ENCODE data around the gene HBE1.
A peak's percentile ranks its signal among the peaks of the same experiment; 100 is the strongest.
"Not testable (repeated sequence)": the region's sequence is repeated elsewhere in the genome, so short reads cannot be mapped to it uniquely, and the experiment has no call there.

HBE1 gene

DNA sequence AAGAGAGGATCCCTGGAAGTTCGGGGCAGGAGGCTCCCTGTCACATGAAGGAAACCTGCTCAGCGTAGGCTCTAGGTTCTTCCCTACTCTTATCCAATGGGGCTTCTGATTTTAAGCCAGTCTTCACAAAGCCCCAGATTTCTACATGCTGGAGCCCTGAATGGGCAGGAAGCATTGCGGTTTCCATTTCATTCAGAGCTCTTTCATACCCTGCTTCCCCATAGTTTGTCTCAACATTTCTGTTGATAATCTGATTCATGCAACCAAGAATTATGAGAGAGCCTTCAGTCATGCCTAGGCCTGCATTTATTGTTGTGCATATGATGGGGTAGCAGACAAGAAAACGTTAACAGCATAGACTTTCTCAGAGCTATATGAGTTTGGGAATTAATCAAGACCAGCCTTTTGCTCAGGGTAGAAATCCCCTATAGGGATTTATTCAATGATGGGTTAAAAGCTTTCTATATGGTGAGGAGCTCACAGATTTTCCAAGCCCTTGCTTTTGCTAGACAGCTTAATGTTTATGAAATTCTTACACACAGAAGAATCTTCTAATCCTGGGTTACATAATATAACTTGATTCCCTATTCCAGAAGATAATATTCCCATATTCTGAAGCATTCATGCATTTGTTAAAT is 16.1 kb upstream of the HBE1 start:
- DNase-seq, result no peak

GRCh38 chr11:5284637-5285036 is 14.9 kb upstream of the HBE1 start:
- no peak for DNase-seq

DNA sequence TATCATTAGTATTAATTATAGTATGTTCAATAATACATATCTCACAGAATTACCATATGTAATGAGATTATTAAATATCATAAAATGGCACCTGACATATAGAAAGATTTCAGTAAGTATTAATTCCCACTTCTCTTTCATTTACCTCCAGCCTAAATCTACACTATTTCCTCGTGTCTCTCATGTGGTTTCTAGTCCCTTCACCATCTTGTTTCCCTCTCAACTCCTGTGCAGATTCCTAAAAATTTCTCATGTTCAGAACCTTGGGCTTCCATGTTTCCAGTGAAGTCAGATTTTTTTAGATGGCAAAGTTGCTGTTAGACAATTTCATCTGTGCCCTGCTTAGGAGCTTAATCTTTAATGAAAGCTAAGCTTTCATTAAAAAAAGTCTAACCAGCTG is 14.1 kb upstream of the HBE1 start:
- DNase-seq, result no peak

GRCh38 chr11:5283086-5283485 is 13.3 kb upstream of the HBE1 start:
- no peak for DNase-seq

GRCh38 chr11:5282628-5283027 is 12.9 kb upstream of the HBE1 start:
- no peak for DNase-seq

GRCh38 chr11:5281596-5281995 is 11.9 kb upstream of the HBE1 start:
- no peak for DNase-seq

DNA sequence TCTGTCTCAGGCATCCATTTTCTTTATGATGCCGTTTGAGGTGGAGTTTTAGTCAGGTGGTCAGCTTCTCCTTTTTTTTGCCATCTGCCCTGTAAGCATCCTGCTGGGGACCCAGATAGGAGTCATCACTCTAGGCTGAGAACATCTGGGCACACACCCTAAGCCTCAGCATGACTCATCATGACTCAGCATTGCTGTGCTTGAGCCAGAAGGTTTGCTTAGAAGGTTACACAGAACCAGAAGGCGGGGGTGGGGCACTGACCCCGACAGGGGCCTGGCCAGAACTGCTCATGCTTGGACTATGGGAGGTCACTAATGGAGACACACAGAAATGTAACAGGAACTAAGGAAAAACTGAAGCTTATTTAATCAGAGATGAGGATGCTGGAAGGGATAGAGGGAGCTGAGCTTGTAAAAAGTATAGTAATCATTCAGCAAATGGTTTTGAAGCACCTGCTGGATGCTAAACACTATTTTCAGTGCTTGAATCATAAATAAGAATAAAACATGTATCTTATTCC is 10.9 kb upstream of the HBE1 start:
- peak in 5 of 56 donors; percentile 0 to 11 (median 9) for DNase-seq

- DNase-seq, result no peak
These were observed 9.8 kb upstream of the HBE1 start for GRCh38 chr11:5279471-5280090.

GRCh38 chr11:5277807-5278382 is 8.2 kb upstream of the HBE1 start:
- DNase-seq, result no peak

DNA sequence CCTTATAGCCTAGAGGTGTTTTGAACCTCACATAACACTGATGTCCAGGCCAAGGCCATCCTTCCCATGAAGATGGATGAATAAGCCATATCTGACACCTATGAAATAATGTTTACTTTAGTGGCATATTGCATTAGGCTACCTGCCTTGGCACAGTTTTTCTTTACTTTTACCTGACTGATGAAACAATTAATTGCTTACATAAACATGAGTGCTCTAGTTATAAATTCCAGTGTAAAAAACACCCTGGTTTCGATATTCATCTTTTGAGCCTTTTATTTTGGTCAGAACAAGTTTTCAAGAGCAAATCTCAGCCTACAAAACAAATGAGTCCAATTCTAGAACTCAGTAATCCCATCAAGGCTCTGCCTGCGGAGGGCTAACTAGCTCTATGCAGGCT is 7.0 kb upstream of the HBE1 start:
- DNase-seq, result no peak

- no peak for DNase-seq
These were observed 5.8 kb upstream of the HBE1 start for GRCh38 chr11:5275369-5276110.

- no peak for DNase-seq
These were observed 4.7 kb upstream of the HBE1 start for GRCh38 chr11:5274395-5274794.

DNA sequence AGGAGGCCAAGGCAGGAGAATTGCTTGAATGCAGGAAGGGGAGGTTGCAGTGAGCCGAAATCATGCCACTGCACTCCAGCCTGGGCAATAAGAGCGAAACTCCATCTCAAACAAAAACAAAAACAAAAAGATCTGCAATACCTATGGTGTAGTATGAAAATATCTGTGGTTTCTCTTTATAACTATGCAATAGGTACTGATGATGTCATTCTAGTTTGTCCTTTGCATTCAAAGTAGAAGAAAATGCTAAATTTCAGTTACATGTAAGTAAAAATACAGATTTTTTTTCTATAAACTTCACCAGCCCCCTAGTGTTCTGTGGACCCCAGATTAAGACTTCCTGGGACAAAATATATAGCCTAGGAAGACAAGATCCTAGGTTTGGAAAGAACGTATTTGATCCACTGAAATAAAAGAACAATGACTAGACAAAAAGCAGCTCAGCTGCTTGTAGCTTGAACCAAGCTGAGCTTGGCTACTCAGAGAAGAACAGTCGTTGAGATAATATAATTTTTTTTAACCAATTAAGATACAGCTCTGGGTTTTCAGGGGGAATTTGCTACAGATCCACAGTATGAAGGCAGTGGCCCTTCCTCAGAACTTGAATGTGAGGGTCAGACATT is 2.8 kb upstream of the HBE1 start:
- DNase-seq, result no peak

- no peak for DNase-seq
These were observed 2.6 kb downstream of the HBE1 start for GRCh38 chr11:5267033-5267563.

GRCh38 chr11:5266609-5267008 is 3.1 kb downstream of the HBE1 start:
- DNase-seq, result no peak

GRCh38 chr11:5265832-5266231 is 3.9 kb downstream of the HBE1 start:
- DNase-seq, result no peak

- no peak for DNase-seq
These were observed 11.0 kb downstream of the HBE1 start for GRCh38 chr11:5258543-5259262.

DNA sequence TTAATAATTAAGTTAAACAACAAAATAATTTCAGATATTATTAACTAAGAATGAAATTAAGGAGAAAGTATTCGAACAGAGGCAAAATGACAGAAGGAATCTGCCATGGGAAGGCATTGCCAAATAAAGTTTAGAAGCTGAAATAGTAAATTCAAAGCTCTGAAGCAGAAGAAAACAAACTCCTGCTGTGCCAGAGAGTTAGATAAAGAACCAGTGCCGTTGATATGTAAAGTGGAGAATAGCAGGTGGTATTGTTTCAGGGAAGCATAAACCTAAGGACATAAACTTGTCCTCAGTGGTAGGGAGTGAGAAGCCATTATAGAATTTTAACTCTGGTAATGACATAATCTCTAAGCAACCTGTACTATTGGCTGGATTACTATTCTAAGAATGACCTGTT is 12.4 kb downstream of the HBE1 start:
- DNase-seq, result no peak

GRCh38 chr11:5254646-5255413 is 14.9 kb downstream of the HBE1 start, which contains the start of gene HBG2:
HBG2 (minus strand) TSS chr11:5254781; CDS start chr11:5254728, 53 bp downstream.
- DNase-seq, result not testable (repeated sequence)

DNA sequence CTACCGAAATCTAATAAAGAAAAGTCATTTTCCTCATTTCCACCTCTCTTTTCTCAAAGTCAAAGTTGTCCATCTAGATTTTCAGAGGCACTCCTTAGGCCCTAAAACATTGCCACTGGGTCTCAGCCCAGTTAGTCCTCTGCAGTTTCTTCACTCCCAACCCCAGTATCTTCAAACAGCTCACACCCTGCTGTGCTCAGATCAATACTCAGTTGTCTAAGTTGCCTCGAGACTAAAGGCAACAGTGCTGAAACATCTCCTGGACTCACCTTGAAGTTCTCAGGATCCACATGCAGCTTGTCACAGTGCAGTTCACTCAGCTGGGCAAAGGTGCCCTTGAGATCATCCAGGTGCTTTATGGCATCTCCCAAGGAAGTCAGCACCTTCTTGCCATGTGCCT is 15.7 kb downstream of the HBE1 start:
- not testable (repeated sequence) for DNase-seq
